ENCODE measurements around the gene MYBPC2. TPM values are rescaled to one million over a fixed set of nuclear protein-coding genes. Genes with fewer than 3 reads are reported as not detected.

The MYBPC2 gene
- total RNA-seq, 2 donors from 2014 or later = not detected

GRCh38 chr19:50505856-50506611 is 73.3 kb downstream of the MYBPC2 start:
- Histone ChIP-seq H3K9ac (ENCODE audit: low read depth in 2 of 2, low read length in 2 of 2) (no peak overlapping the region), H3K36me3 (no peaks in the 10 kb centered on the region), H3K27ac (no peak overlapping the region), H3K27me3 (no peaks in the 10 kb centered on the region), H3K4me1 (no peaks in the 10 kb centered on the region), H3K9me3 (no peaks in the 10 kb centered on the region), H3K4me3 (no peak overlapping the region)
- no peak for DNase-seq
- TF ChIP-seq CTCF (IDR thresholded peaks at IDR 0.05) = no peak
- intact Hi-C loops (cut with DNase I) = no loop called here

DNA sequence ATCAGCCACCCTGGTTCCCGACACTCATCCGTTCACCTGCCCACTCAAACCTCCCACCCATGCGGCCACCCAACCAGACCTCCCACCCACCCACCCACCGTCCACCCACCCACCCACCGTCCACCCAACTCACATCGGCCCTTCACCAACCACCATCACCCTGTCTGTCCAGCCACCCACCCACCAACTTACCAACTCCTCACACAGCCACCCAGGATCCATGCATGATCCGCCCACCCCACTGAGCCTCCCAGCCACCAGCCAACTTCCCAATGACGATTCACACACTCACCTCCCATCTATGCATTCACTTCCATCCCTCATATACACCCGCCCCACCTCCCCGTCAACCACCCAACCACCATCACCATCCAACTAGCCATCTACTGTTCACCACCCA is 74.0 kb downstream of the MYBPC2 start:
- no peaks in the 10 kb centered on the region for H3K36me3 ChIP-seq
- H3K4me3 ChIP-seq = no peak overlapping the region
- no peak for TF ChIP-seq CTCF (IDR thresholded peaks at IDR 0.05)
- intact Hi-C loops (cut with DNase I) = no loop called here
- no peak for DNase-seq
- no peaks in the 10 kb centered on the region for H3K27me3 ChIP-seq
- H3K27ac ChIP-seq = no peak overlapping the region
- H3K9me3 ChIP-seq = no peaks in the 10 kb centered on the region
- H3K9ac ChIP-seq (ENCODE audit: low read depth in 2 of 2, low read length in 2 of 2) = no peak overlapping the region
- H3K4me1 ChIP-seq = no peaks in the 10 kb centered on the region

- H3K4me1 ChIP-seq = no peaks in the 10 kb centered on the region
- DNase-seq = no peak
- intact Hi-C loops (cut with DNase I) = no loop called here
- H3K27ac ChIP-seq = no peak overlapping the region
- H3K36me3 ChIP-seq = no peaks in the 10 kb centered on the region
- H3K9ac ChIP-seq (ENCODE audit: low read depth in 2 of 2, low read length in 2 of 2) = no peak overlapping the region
- no peaks in the 10 kb centered on the region for H3K9me3 ChIP-seq
- TF ChIP-seq CTCF (IDR thresholded peaks at IDR 0.05) = no peak
- H3K4me3 ChIP-seq = no peak overlapping the region
- H3K27me3 ChIP-seq = no peaks in the 10 kb centered on the region
Observed at GRCh38 chr19:50507376-50507775, 74.7 kb downstream of the MYBPC2 start.

GRCh38 chr19:50508843-50509190 is 76.1 kb downstream of the MYBPC2 start:
- H3K27ac ChIP-seq = no peak overlapping the region
- H3K36me3 ChIP-seq = no peaks in the 10 kb centered on the region
- no peak for DNase-seq
- TF ChIP-seq CTCF (IDR thresholded peaks at IDR 0.05) = no peak
- no peak overlapping the region for H3K9ac ChIP-seq (ENCODE audit: low read depth in 2 of 2, low read length in 2 of 2)
- peaks cover 3% of the 10 kb centered on the region for H3K27me3 ChIP-seq
- intact Hi-C loops (cut with DNase I) = no loop called here
- H3K9me3 ChIP-seq = no peaks in the 10 kb centered on the region
- no peaks in the 10 kb centered on the region for H3K4me1 ChIP-seq
- H3K4me3 ChIP-seq = no peak overlapping the region

DNA sequence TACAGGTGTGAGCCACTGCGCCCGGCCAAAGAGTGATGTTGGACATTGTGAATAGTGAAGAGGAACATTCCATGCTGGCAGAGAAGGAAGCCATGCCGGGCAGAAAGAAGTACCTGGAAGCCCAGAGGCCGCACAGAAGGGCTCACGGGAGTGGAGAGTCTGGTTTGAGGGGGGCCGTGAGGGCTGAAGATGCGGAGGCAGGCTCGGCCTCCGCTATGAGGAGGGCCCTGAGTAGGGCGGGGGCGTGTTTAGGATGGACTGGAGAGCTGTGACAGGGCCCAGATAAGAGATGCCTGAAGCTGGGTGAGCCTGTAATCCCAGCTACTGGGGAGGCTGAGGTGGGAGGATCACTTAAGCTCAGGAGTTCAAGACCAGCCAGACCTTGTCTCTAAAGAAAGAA is 76.7 kb downstream of the MYBPC2 start:
- H3K9ac ChIP-seq (ENCODE audit: low read depth in 2 of 2, low read length in 2 of 2) = no peak overlapping the region
- intact Hi-C loops (cut with DNase I) = no loop called here
- DNase-seq = no peak

More for the DNA sequence above, 76.7 kb downstream of the MYBPC2 start:
- no peak for TF ChIP-seq CTCF (IDR thresholded peaks at IDR 0.05)
- Histone ChIP-seq H3K9me3 (no peaks in the 10 kb centered on the region), H3K36me3 (no peaks in the 10 kb centered on the region), H3K4me1 (no peaks in the 10 kb centered on the region), H3K27me3 (peaks cover 3% of the 10 kb centered on the region), H3K27ac (no peak overlapping the region), H3K4me3 (no peak overlapping the region)

Data from colonic mucosa (tissue), 4 donors.